Urinary bladder (tissue), 4 donors: ENCODE data around the gene DENR. TPM values are rescaled to one million over a fixed set of nuclear protein-coding genes. Genes with fewer than 3 reads are reported as not detected.

Source experiments
- DNase-seq: peaks from one replicate; pipeline ENCODE4 v3.0.0-alpha.2; 2015; ENCODE audit errors: extremely low spot score
- H3K27ac ChIP-seq: one replicate; pipeline ENCODE4 v1.5.1; 2013; ENCODE audit warnings: low read depth, mild to moderate bottlenecking, moderate library complexity
- H3K36me3 ChIP-seq: one replicate; pipeline ENCODE4 v1.6.1; 2013; ENCODE audit warnings: mild to moderate bottlenecking, moderate library complexity; ENCODE audit not compliant: insufficient read depth
- H3K4me1 ChIP-seq: one replicate; pipeline ENCODE4 v1.6.1; 2013; ENCODE audit warnings: mild to moderate bottlenecking, moderate library complexity; ENCODE audit not compliant: insufficient read depth
- H3K4me3 ChIP-seq: one replicate; pipeline ENCODE4 v1.5.1; 2013; ENCODE audit warnings: low read depth, low read length
- WGBS: extraction: QIAGEN DNeasy Blood & Tissue Kit; methylation state at CpG from one replicate; pipeline ENCODE4 v1.1.7; 2013; 5-methylcytosine and 5-hydroxymethylcytosine counted together
- polyA plus RNA-seq: library from polyadenylated mRNA; stranded (reverse); fragments of 200-250 nt; gene quantifications from one replicate; pipeline ENCODE4 v1.2.3, GENCODE V29; 2013
- small RNA-seq: library from RNA; depleted of rRNA; stranded (forward); fragments of <200 nt; gene quantifications from one replicate; pipeline ENCODE3, GENCODE V24; 2014
- total RNA-seq: library from RNA; depleted of rRNA; stranded (reverse); fragments of >200 nt; gene quantifications from one replicate; pipeline ENCODE4 v1.2.3, GENCODE V29; 2014
- donor health status: healthy with polysubstance abuse.
- donor health status: healthy.

DENR gene
- total and polyA plus RNA-seq, 2 donors: 26.2 to 49.4 TPM

- H3K4me1 ChIP-seq: no peaks in the 10 kb centered on the region
- H3K36me3 ChIP-seq: no peaks in the 10 kb centered on the region
- no peak overlapping the region for H3K4me3 ChIP-seq
- 81% methylated on average over 10 of the region's 10 CpGs for WGBS
- DNase-seq: no peak
- H3K27ac ChIP-seq: no peak overlapping the region
Observed at GRCh38 chr12:122813310-122813713, 60.7 kb downstream of the DENR start.

- no peak for DNase-seq
- Histone ChIP-seq H3K4me1 (no peaks in the 10 kb centered on the region), H3K27ac (no peak overlapping the region), H3K36me3 (no peaks in the 10 kb centered on the region), H3K4me3 (no peak overlapping the region)
- 51% methylated on average over 10 of the region's 10 CpGs for WGBS
Observed at GRCh38 chr12:122819209-122819785, 66.7 kb downstream of the DENR start.

- WGBS: 78% methylated on average over 8 of the region's 8 CpGs
- Histone ChIP-seq H3K27ac (no peak overlapping the region), H3K4me3 (no peak overlapping the region), H3K36me3 (no peaks in the 10 kb centered on the region), H3K4me1 (no peaks in the 10 kb centered on the region)
- DNase-seq: no peak
Observed at GRCh38 chr12:122820138-122820537, 67.5 kb downstream of the DENR start.

Small RNA genes within 50 kb of the gene (small RNA-seq; reads per million reads assigned to genes)
- gene AC026333.2: not detected
- gene RF00019: not detected

Other genes with a start within 250 kb of the DENR start
- gene RSRC2, start 225.9 kb upstream of the DENR start, total RNA-seq: 87.4 TPM
- 55.5 TPM for gene RSRC2, start 225.9 kb upstream of the DENR start, polyA plus RNA-seq
- gene KNTC1, start 225.6 kb upstream of the DENR start, total RNA-seq: 73.9 TPM
- gene KNTC1, start 225.6 kb upstream of the DENR start, polyA plus RNA-seq: 4.4 TPM
- gene HCAR2, start 49.5 kb upstream of the DENR start, total RNA-seq: 3.8 TPM
- 4.0 TPM for gene HCAR2, start 49.5 kb upstream of the DENR start, polyA plus RNA-seq
- gene HCAR3, start 36.0 kb upstream of the DENR start, total RNA-seq: 2.9 TPM
- gene HCAR3, start 36.0 kb upstream of the DENR start, polyA plus RNA-seq: 4.1 TPM
- gene HCAR1, start 22.0 kb upstream of the DENR start, total RNA-seq: 1.6 TPM
- 0.46 TPM for gene HCAR1, start 22.0 kb upstream of the DENR start, polyA plus RNA-seq
- gene CCDC62, start 21.7 kb downstream of the DENR start, total RNA-seq: 0.69 TPM
- 0.05 TPM for gene CCDC62, start 21.7 kb downstream of the DENR start, polyA plus RNA-seq
- gene HIP1R, start 82.6 kb downstream of the DENR start, total RNA-seq: 17.2 TPM
- gene HIP1R, start 82.6 kb downstream of the DENR start, polyA plus RNA-seq: 16.5 TPM
- 18.9 TPM for gene VPS37B, start 143.3 kb downstream of the DENR start, total RNA-seq
- 25.2 TPM for gene VPS37B, start 143.3 kb downstream of the DENR start, polyA plus RNA-seq
- 6.6 TPM for gene ABCB9, start 213.6 kb downstream of the DENR start, total RNA-seq
- 2.4 TPM for gene ABCB9, start 213.6 kb downstream of the DENR start, polyA plus RNA-seq
- gene OGFOD2, start 222.4 kb downstream of the DENR start, total RNA-seq: 6.5 TPM
- gene OGFOD2, start 222.4 kb downstream of the DENR start, polyA plus RNA-seq: 17.1 TPM
- 57.6 TPM for gene ARL6IP4, start 227.9 kb downstream of the DENR start, total RNA-seq
- gene ARL6IP4, start 227.9 kb downstream of the DENR start, polyA plus RNA-seq: 312 TPM